Left renal cortex interstitium (tissue), 4 donors: ENCODE measurements around the gene SLC13A1. TPM values are rescaled to one million over a fixed set of nuclear protein-coding genes. Genes with fewer than 3 reads are reported as not detected.
"Not testable (repeated sequence)": the region's sequence is repeated elsewhere in the genome, so short reads cannot be mapped to it uniquely, and the experiment has no call there.

Experiments
- DNase-seq, 4 donors: peaks; one replicate each; pipeline ENCODE4 v3.0.0-alpha.2; 2013; ENCODE audit warnings: low read depth in 4 of 4, low spot score in 2 of 4, missing footprints in 1 of 4
- polyA plus RNA-seq, 4 donors: library from polyadenylated mRNA; unstranded; fragments of 120-200 nt; gene quantifications; one replicate each; pipeline ENCODE4 v1.2.1, GENCODE V29; 2013; ENCODE audit not compliant: insufficient read length in 4 of 4

Gene SLC13A1
- polyA plus RNA-seq, 4 donors = 15.3 to 25.4 (median 21.6) TPM

GRCh38 chr7:123131961-123132360 is 67.8 kb downstream of the SLC13A1 start:
- DNase-seq = no peak

- no peak for DNase-seq
Measured at GRCh38 chr7:123131556-123131955, 68.2 kb downstream of the SLC13A1 start.

GRCh38 chr7:123131140-123131539 is 68.6 kb downstream of the SLC13A1 start:
- no peak for DNase-seq

- DNase-seq = no peak
Measured at GRCh38 chr7:123126691-123127090, 73.1 kb downstream of the SLC13A1 start.

- no peak for DNase-seq
Measured at GRCh38 chr7:123126171-123126570, 73.6 kb downstream of the SLC13A1 start.

- no peak for DNase-seq
Measured at GRCh38 chr7:123125231-123125630, 74.5 kb downstream of the SLC13A1 start.

- no peak for DNase-seq
Measured at GRCh38 chr7:123122916-123123315, 76.9 kb downstream of the SLC13A1 start.

GRCh38 chr7:123120286-123120685 is 79.5 kb downstream of the SLC13A1 start:
- no peak for DNase-seq

GRCh38 chr7:123115331-123115730 is 84.4 kb downstream of the SLC13A1 start:
- no peak for DNase-seq

GRCh38 chr7:123114288-123114687 is 85.5 kb downstream of the SLC13A1 start:
- DNase-seq = no peak

- DNase-seq = no peak
Measured at GRCh38 chr7:123112833-123113232, 86.9 kb downstream of the SLC13A1 start.

- DNase-seq = no peak
Measured at GRCh38 chr7:123099712-123100111, 100.1 kb downstream of the SLC13A1 start.

- DNase-seq = no peak
Measured at GRCh38 chr7:123096976-123097375, 102.8 kb downstream of the SLC13A1 start.

- no peak for DNase-seq
Measured at GRCh38 chr7:123096434-123096833, 103.3 kb downstream of the SLC13A1 start.

- DNase-seq = no peak
Measured at GRCh38 chr7:123090456-123090855, 109.3 kb downstream of the SLC13A1 start.

GRCh38 chr7:123086910-123087309 is 112.9 kb downstream of the SLC13A1 start:
- DNase-seq = not testable (repeated sequence)

GRCh38 chr7:123084861-123085260 is 114.9 kb downstream of the SLC13A1 start:
- DNase-seq = not testable (repeated sequence)

GRCh38 chr7:123079021-123079420 is 120.7 kb downstream of the SLC13A1 start:
- DNase-seq = no peak

- peak in 2 of 4 donors; percentile 16 to 43 for DNase-seq
Measured at GRCh38 chr7:123075838-123076467, 123.8 kb downstream of the SLC13A1 start.

GRCh38 chr7:123070702-123071286 is 129.0 kb downstream of the SLC13A1 start:
- DNase-seq = no peak

GRCh38 chr7:123067814-123068213 is 132.0 kb downstream of the SLC13A1 start:
- DNase-seq = no peak
